Retina (tissue), 1 donor: Measurements from ENCODE around the gene MCTP1.
"Not testable (repeated sequence)": the region's sequence is repeated elsewhere in the genome, so short reads cannot be mapped to it uniquely, and the experiment has no call there.

ENCODE experiments used
- DNase-seq: peaks from one replicate; pipeline ENCODE4 v3.0.0-alpha.2; 2016

Gene MCTP1

DNA sequence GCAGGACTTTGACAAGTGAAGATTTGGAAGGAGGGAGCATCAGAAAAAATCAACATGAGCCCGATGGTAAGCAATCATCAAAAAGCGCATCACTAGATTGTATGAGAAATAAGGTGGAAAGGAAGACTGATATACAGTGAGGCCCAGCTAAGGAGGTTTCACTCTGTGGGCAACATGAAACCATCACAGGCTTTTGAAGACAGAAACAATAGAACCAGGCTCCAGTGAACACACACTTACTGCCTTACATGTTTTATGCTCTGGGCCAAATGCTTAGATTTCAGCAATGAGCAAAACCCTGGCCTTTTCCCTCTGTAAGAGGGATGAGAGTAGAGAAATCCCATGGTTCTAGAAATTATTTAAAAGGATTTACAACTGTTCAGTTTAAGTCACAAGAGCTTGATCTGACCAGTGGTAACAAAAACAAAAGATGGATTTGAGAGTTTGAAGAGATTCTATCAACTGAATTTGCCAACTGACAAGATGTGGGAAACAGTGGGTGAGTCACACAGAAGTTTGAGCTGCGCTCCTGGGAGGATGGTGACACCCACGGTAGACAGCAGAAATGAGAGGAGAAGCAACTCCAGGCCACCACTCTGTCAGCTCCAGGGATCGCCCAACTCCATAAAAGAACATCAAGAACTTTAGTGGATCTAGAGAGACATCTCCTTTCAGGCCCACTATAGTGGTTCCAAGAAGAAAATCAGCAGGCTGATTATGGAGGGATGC lies 261.8 kb downstream of the MCTP1 start:
- no peak for DNase-seq

DNA sequence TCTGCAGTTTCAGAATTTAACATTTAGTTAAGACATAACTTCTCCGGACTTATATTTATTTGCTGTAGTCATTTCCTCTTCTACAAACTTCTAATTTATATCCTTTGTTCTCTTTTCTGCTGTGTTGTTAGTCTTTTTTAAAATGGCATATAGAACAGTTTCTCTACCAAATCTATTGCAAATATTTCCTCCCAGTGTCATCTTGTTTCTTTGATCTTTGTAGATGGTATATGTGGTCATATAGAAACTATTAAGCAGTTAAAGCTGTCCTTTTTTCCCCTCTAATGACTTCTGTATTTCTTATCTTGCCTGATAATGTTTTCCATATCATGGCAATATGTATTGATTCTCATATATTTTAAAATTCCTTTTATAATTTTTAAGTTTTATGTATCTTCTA lies 264.5 kb downstream of the MCTP1 start:
- DNase-seq: no peak

DNA sequence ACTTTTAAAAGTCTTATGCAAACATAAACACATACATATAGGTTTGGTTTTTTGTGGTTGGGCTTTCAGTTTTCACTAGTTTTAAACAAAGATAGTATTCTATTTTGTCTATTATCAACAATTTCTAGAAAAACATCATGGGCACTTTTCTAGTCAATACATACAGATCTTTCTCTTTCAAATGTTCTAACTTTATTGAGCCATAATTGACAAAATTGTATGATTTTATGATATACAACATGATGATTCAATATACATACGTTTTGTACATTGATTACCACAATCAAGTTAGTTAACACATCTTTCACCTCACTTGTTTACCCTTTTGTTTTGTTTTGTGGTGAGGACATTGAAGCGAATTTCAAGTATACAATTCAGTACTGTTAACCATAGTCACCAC lies 265.9 kb downstream of the MCTP1 start:
- no peak for DNase-seq

DNA sequence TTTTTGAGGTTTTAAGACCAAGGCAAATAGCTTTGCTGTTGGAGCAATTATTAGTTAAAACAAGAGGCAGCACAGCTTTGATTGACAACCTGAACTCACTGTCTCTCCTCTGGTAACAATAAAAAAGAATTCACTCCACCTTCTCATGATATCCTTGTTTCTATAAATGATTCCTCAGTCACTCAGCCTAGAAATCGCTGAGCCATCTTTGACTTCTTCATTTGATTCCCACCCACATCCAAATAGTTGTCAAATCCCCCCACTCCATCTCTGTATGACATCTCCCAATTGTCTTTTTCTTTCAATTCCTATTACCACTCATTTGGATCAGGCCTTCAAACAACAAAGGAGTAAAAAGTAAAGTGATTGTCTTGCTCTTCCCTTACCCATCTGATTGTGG lies 266.4 kb downstream of the MCTP1 start:
- no peak for DNase-seq

DNA sequence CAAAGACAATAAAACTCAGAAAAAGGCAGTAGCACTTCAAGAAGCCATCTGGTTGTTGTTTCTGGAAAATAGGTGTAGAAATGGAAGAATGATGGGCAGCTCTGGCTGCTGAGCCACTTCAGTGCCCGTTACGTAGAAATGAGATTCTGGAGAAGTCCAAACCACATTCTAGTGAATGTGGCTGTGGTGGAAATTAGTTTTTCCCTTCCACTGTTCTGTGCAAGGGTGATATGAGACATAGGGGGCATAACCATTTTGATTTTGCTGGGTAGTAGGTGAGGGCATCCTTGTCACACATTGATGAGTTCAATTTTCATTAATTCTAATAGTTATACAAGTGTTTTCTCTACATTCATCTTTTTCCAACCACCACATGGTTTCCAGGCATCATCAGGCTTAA lies 275.1 kb downstream of the MCTP1 start:
- DNase-seq: no peak

DNA sequence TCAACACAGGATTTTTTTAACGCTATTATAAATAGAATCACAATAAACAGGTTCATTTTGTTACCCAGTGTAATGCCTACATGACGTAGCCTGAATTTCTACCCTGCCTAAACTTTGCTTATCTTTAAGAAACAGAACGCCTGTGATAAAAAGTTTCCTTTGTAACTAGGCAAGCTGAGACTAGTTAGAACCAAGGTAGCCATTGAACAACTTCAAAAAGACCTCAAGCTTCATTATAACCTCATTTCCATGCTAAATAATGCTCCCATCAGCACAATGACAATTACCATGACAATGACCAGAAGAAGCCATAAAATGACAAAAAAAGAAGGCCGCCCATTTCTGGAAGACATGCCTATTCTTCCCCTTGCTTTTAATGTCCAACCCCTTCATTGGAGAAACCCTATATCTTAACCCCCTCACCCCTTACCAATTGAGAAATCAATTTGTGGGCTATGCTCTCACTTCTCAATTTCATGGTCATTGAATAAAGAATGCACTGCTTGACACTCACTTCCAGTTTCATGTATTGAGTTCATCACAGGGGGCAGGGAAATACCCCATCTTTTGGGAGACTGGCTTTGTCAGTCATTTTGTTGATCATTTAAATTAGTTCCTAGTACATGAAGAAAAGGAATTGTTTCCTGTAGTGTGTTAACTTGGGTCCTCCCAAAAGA lies 276.8 kb downstream of the MCTP1 start:
- DNase-seq: no peak

DNA sequence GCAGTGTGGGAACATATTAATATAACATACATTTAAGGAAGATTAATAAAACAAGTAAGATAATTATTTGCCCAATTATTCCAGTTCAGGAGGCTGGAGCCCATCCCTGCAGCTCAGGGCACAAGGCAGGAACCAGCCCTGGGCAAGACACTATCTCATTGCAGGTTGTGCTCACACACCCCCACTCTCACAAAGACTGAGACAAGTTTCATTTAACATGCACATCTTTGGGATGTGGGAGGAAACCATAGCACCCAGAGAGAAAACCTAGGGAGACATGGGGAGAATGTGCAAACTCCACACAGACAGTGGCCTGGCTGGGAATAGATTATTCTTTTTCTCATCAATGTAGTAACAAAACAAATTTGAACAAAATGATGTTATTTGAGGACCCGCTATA lies 279.1 kb downstream of the MCTP1 start:
- DNase-seq: no peak

DNA sequence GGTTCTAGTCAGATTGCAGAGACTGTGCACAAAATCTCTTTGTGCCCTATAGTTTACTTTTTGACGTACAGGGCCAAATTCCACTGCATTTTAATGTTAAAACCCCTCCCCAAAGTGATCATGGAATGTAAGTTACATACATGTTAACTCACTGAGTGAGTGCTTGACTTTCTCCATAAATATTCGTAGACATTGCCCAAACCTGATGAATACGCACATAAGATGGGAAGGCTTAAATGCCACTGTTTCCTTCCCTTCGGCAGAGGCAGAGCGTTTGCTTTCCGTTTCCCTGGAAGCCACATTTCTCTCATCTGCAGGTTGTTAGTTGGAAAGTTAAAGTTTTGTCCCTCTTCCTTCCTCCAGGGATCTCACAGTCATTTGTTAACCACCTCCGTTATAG lies 286.2 kb downstream of the MCTP1 start:
- DNase-seq: no peak

DNA sequence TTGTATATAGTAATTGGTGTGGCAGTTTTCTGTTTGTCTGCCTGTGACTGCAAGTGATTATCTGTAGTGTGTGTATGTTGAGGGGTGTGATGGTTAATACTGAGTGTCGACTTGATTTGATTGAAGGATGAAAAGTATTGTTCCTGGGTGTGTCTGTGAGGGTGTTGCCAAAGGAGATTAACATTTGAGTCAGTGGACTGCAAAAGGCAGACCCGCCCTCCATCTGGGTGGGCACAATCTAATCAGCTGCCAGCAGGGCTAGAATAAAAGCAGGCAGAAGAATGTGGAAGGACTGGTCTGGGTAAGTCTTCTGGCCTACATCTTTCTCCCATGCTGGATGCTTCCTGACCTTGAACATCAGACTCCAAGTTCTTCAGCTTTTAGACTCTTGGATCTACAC lies 290.4 kb downstream of the MCTP1 start:
- not testable (repeated sequence) for DNase-seq

DNA sequence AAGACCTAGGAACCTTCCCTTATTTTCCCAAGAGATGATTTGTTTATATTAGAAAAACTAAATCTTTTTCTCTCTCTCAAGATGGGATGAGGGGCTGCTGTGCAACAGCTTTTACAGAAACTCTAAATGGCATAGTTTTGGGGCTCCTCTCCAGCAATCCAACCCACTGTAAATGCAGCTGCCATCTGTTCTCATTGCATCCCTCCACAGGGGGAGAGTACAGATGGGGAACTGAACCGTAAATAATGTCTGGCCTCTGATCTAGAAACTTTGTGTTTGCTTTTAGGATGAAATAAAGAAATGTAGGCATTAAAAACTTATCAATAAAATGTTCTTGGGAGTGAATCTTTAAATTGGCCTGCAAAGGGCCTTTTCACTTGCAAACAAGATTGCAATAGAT lies 291.4 kb downstream of the MCTP1 start:
- no peak for DNase-seq

DNA sequence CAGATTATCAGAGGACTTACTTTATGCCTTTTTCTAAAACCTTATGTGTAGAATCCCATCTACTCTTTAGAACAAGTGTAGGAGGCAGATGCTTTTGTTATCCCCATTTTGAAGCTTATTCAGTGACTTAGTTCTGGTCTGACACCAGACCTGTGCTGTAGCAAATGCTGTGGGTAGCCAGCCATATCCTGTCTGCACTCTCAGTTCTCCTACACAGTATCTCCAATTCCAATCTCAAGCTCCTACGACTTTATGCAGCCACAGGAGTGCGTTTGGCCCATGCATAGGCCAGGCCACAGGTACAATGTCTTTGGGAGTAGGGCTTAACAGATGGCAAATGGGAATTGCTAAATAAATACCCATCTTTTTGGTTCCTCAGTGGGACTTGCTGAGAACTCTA lies 292.6 kb downstream of the MCTP1 start:
- no peak for DNase-seq

DNA sequence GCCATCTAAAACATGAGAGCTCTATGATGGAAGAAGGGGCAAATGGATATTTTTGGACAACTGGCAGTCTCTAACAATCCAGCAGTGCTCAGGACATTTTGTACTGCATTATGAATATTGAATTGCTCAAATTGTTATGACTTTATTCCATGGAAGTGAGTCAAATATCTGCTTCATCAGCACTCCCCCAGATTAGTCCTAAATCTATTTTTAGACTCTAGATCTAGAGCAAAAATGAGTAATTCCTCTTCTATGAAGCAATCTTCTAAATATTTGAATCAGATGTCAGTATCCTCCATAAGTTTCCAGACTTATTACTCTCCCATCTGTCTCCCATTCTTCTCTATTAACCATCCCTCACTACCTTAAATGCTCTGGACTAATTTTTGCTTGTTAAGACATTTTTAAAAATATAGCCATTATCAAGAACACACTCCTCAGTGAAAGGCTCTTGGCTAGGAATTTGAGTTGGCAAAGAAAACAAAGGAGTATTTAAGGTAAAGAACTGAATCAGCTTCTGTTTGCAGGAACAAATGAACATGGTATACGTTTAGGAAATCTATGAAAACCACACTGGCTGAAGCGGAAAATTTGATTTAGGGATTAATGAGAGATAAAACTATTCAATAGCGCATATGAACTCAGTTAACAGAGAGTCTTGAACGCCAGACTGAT lies 300.9 kb downstream of the MCTP1 start:
- no peak for DNase-seq

DNA sequence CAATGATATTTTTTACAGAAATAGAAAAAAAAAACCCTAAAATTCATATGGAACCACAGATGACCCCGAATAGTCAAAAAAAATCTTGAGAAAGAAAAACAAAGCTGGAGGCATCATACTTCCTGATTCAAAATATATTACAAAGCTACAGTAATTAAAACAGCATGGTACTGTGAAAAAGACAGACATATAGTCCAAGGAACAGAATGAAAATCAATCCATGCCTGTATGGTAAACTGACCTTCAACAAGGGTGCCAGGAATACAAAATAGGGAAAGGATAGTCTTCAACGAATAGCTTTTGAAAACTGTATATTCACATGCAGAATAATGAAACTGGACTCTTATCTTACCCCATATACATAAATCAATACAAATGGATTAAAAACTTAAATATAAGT lies 307.5 kb downstream of the MCTP1 start:
- no peak for DNase-seq

DNA sequence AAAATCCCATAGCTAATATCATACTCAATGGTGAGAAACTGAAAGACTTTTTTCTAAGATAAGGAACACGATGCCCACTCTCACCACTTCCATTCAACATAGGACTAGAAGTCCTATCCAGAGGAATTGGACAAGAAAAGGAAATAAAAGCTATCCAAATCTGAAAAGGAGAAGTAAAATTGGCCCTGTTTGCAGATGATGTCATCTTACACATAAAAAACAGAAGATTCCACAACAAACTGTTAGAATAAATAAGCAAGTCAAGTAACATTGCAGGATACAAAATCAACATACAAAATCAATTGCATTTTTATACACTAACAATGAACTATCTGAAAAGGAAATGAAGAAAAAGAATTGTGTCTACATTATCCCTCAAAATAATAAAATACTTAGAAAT lies 308.0 kb downstream of the MCTP1 start:
- no peak for DNase-seq

DNA sequence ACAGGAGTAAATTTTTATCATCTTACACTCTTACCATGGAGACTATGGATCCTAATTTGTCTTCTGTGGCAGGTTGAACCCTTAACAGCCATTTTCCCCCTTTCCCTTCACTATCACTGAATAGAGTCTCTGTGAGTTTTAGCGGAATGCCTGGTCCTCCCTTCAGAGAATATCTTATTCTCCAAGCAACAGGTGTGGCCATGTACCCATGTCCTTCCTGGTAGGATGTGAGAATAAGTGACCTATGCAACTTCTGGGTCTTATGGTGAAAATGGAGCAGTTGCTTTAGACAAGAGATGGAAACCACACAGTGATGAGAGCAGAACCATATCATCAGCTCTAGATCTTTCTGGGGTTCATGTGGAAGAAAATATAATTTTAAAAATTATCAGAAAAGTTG lies 312.6 kb downstream of the MCTP1 start:
- no peak for DNase-seq

DNA sequence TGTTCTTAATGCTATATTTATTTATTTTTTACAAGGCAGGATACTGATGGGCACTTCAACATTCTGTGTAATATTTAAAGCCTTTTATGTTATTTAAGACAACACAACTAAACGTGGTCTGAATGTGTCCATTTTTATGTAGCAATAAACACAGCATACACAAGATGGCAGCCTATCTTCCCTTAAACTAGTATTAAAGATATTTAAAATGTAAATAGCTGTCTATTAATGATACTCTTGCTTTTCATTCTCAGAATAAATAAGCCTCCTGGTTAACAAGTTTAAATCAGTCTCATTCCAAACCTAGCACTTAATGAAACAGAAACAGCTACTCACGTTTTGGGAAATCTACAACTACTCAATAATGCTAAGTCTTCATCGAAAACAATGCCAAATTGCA lies 315.7 kb downstream of the MCTP1 start:
- no peak for DNase-seq

DNA sequence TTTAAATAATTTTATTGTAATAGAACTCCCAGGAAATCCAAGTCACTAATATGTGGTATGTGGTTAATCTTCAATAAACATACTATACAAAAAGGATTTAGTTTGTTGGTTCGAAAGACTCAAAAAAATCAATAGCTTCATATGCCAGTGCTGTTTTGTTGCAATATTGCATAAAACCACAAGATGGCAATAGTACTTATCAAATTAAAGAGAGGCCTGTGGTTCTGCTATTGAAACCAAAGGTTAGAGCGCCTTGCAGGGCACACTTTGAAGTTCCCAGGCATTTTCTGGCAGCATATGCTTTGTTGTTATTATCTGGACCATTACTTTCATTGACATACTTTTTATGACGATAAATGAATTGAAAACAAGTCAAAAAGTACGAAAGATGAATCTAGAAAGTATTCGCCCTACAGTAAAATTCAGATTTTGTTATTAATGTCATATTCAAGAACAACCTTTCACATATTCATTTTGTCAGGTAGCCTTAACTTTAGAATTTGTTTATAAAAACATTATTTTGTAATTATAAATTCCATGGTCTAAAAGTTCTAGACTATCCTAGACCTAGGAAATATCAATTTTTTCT lies 316.3 kb downstream of the MCTP1 start:
- DNase-seq: peak; percentile 65

DNA sequence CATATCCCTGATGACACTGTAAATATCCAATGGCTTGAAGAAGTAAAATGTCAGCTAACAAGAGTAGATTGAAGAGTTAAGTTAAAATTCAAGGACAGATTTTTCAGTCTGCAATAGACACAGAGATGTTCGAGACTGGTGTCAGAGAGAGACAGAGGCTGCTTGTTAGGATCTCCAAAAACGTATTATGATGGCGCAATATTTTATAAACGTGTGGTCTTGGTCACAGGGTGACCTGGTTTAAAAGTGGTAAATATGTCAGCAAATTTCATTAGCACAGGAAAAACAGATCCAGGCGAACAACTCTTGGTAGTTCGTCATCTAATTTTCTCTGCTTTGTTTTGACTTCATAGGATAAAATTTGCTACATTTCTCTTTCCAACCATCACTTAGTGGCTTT lies 317.4 kb downstream of the MCTP1 start:
- no peak for DNase-seq

DNA sequence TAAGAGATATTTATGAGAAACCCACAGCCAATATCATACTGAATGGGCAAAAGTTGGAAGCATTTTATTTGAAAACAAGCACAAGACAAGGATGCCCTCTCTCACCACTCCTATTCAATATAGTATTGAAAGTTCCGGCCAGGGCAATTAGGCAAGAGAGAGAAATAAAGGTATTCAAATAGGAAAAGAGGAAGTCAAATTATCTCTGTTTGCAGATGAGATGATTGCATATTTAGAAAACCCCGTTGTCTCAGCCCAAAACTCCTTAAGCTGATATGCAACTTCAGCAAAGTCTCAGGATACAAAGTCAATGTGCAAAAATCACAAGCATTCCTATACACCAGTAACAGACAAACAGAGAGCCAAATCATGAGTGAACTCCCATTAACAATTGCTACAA lies 325.6 kb downstream of the MCTP1 start:
- DNase-seq: not testable (repeated sequence)

DNA sequence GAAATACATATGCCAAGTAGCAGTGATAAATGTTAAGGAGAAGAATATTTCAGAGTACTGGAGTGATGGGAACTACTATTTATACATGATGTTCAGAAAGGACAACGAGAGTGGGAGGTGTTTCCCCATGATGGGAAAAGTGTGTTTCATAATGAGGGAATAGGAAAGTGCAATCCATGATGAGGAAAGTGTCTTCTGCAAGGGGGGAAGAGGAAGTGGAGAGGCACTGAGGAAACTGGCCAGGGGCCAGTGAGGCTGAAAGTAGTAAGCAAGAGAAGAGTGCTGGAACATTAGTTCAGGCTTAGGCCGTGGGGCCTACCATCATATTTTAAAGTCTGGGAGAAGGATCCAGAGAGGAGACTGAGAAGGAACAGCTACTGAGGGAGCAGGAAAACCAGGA lies 339.2 kb downstream of the MCTP1 start:
- DNase-seq: no peak

DNA sequence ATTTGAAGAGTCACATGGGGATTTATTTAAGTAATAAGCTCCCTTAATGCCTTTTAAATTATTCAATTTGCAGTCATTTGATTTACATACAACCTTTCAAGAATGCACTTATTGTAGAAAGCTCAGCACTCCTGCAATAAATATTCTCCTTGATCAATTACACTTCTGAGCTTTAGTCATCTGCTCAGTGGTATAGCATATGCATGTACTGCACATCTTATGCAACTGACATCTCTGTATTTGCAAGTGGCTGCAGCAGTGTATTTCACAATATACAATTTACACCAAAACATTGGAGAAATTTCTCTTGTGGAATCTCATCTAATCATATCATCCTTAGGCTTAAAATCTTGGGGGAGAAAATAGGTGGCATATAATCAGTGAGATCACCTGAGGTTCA lies 340.7 kb downstream of the MCTP1 start:
- DNase-seq: peak; percentile 18

DNA sequence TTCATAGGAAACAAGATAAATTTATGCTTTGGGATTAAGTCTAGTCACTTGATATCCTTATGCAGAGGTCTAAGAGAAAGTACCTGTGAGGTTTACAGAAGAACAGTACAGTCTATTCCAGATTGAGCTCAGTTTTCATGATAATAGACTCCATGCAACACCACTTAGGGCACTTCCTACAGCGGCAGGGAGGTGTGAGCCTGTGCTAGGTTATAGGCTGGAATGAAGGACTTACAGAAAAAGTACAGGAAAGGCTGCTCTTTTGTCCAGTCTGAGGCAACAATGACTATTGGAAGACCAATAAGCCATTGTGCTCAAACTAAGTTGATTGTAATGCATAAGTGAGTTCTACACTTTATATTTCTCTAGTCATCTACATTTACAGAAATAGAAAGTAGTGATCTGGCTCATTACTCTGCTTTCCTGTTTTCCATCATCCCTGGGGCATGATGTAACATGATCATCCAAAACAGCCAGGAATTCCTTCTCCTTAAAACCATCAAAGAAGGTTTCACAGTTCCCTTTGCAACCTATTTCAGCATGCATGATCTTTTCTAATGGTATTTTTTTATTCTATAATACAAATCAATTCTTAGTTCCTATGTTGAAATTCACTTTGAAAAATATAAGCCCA lies 343.7 kb downstream of the MCTP1 start:
- DNase-seq: no peak

DNA sequence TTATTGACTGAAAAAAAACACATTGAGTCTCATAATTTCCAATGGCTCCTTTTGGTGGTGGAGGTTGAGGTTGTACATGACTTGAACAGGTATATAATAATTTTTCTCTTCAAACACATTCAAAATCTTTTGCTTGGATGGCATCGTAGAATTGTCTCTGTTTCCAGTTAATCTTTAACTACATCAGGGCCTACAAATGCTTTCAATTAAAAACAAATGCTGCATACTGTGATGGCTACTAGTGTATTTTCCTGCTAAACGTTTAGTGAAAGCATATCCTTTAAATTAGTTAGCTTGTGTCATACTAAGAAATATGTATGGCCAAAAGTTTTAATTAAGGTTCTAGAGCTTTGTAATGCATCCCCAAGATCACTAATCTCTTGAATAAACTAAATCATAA lies 352.6 kb downstream of the MCTP1 start:
- no peak for DNase-seq

DNA sequence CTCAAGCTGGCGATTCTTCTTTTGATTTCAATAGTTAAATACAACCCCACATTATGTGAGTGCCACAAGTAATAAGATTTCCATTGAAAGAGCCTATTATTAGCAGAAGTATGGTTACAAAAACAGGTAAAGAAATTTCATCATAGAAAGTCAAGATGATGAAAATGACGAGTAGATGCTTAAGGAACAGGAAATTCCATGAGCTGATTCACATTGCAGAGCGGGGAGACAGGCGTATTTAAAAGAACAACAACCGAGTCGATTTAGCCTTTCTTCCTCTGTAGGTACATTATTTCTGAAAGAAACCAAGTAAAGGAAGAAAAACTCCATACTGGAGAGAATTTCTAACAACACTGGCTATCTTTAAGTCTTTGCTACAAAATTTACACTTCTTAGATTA lies 356.0 kb downstream of the MCTP1 start:
- DNase-seq: no peak
